Spleen (tissue), 11 donors: Measurements from ENCODE around the gene PGM3. TPM values are rescaled to one million over a fixed set of nuclear protein-coding genes. Genes with fewer than 3 reads are reported as not detected.

Experiments
- DNase-seq: peaks from one replicate; pipeline ENCODE4 v3.0.0-alpha.2; 2020
- H3K27ac ChIP-seq, 8 donors: fragments of 200-600 bp; sonication (generic) in 7 of 8; 1 replicate in 4 of 8; 2 replicates in 4 of 8; pipeline versions ENCODE4 v1.5.0 to v1.8.0; 2016 to 2021; ENCODE audit warnings: inconsistent platforms in 4 of 8, mild to moderate bottlenecking in 4 of 8, moderate library complexity in 1 of 8
- H3K27me3 ChIP-seq, 7 donors: fragments of 200-600 bp; sonication (generic) in 6 of 7; replicated peaks in 1 of 7; 1 replicate in 4 of 7; 2 replicates in 3 of 7; pipeline versions ENCODE4 v1.5.0 to v1.8.0; 2016 to 2021; ENCODE audit warnings: inconsistent platforms in 3 of 7, mild to moderate bottlenecking in 1 of 7
- H3K36me3 ChIP-seq, 6 donors: fragments of 200-600 bp; sonication (generic) in 5 of 6; 1 replicate in 4 of 6; 2 replicates in 2 of 6; pipeline versions ENCODE4 v1.5.0 to v1.8.0; 2016 to 2021; ENCODE audit warnings: inconsistent platforms in 2 of 6
- H3K4me1 ChIP-seq, 6 donors: fragments of 200-600 bp; sonication (generic) in 5 of 6; 1 replicate in 3 of 6; 2 replicates in 3 of 6; pipeline versions ENCODE4 v1.5.0 to v1.8.0; 2016 to 2021; ENCODE audit warnings: inconsistent platforms in 3 of 6
- H3K4me3 ChIP-seq, 8 donors: fragments of 200-600 bp; sonication (generic) in 7 of 8; 1 replicate in 4 of 8; 2 replicates in 4 of 8; pipeline versions ENCODE4 v1.5.0 to v1.8.0; 2016 to 2021; ENCODE audit warnings: inconsistent platforms in 4 of 8, mild to moderate bottlenecking in 4 of 8, moderate library complexity in 2 of 8
- H3K9me3 ChIP-seq, 8 donors: fragments of 200-600 bp; sonication (generic) in 7 of 8; 1 replicate in 4 of 8; 2 replicates in 4 of 8; pipeline versions ENCODE4 v1.5.0 to v1.8.0; 2016 to 2021; ENCODE audit warnings: inconsistent platforms in 4 of 8
- POLR2A ChIP-seq, 3 donors: fragments of 450-650 bp; IDR thresholded peaks; one replicate each; pipeline ENCODE4 v1.5.1; 2017; ENCODE audit warnings: antibody characterized with exemption in 3 of 3, mild to moderate bottlenecking in 1 of 3
- POLR2AphosphoS5 ChIP-seq, 3 donors: sonication (generic); formaldehyde crosslinking; IDR thresholded peaks; one replicate each; pipeline ENCODE4 v1.5.1; 2017; ENCODE audit warnings: antibody characterized with exemption in 3 of 3
- whole genome bisulfite sequencing, 5 donors: extraction: QIAGEN DNeasy Blood & Tissue Kit in 3 of 5; methylation state at CpG; one replicate each; pipeline versions ENCODE4 v1.1.5 to v1.1.7; 2013 to 2018; 5-methylcytosine and 5-hydroxymethylcytosine counted together
- intact Hi-C: fragments of 100-400 bp; cut with DNase I; formaldehyde crosslinking; loops from one replicate; pipeline ENCODE4 v1.15.0; 2023; ENCODE audit warnings: low total_unique reads
- polyA plus RNA-seq, 3 donors: library from polyadenylated mRNA; stranded (reverse); fragments of 200-250 nt; gene quantifications; one replicate each; pipeline ENCODE4 v1.2.1, GENCODE V29; 2013
- total RNA-seq, 7 donors: library from RNA; depleted of rRNA in 3 of 7; stranded (reverse); fragments of >200 nt in 3 of 7; fragmentation: NEBNext Ultra II Directional in 4 of 7; extraction: Animal tissue kit (Norgen Biotek cat#: 25700) in 4 of 7; gene quantifications; one replicate each; pipeline versions ENCODE4 v1.1.0 to v1.2.1, GENCODE V29; 2016 to 2021
- TF ChIP-seq, protein P1 (sequence below), 11 experiments: fragments of 200-600 bp in 7 of 11; fragments of 450-650 bp in 4 of 11; sonication (generic) in 4 of 11; IDR thresholded peaks in 8 of 11; conservative IDR thresholded peaks in 3 of 11; 1 replicate in 7 of 11; 2 replicates in 4 of 11; pipeline versions ENCODE4 v1.4.0 to v1.8.0; 2016 to 2021; ENCODE audit warnings: antibody characterized with exemption in 11 of 11, inconsistent platforms in 4 of 11, mild to moderate bottlenecking in 1 of 11
- donor health status: healthy with polysubstance abuse.
- donor health status: DM: no; HTN: no; CAD: no; lungs with moderate emphysema.
- donor health status: DM: no; HTN: no; CAD: no.
- donor health status: Bipolar disorder and iron deficiency.
- donor health status: healthy.
- donor health status: DM: no; HTN: no; CAD: no.
- donor health status: DM: yes; HTN: yes; CAD: no.

PGM3 gene
- total and polyA plus RNA-seq, 10 donors: 3.5 to 32.9 (median 22.9) TPM

DNA sequence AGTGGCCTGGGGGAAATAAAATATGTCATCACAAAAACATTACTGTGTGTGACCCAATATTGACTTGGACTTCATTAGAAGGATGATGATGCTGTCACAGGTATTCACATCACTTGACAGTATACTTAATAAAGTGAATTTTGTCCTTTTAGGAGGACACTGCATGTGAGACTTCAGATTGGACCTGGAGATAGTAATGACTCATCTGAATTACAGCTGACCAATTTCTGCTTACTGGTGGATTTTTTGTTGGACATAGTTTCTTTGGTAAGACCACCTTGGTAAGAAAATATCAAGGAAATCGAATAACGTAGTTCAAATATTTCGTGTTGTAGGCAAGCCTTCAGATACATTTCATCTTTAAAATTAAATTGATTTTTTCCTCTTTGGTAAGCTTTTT is 68.5 kb downstream of the PGM3 start:
- H3K27ac ChIP-seq: no peak overlapping the region
- WGBS, 5 donors: 95 to 100% (median 96%) methylated on average over 3 of the region's 3 CpGs
- no peak overlapping the region for H3K4me3 ChIP-seq
- no peak for TF ChIP-seq POLR2A (IDR thresholded peaks at IDR 0.05)
- TF ChIP-seq, protein P1, sequence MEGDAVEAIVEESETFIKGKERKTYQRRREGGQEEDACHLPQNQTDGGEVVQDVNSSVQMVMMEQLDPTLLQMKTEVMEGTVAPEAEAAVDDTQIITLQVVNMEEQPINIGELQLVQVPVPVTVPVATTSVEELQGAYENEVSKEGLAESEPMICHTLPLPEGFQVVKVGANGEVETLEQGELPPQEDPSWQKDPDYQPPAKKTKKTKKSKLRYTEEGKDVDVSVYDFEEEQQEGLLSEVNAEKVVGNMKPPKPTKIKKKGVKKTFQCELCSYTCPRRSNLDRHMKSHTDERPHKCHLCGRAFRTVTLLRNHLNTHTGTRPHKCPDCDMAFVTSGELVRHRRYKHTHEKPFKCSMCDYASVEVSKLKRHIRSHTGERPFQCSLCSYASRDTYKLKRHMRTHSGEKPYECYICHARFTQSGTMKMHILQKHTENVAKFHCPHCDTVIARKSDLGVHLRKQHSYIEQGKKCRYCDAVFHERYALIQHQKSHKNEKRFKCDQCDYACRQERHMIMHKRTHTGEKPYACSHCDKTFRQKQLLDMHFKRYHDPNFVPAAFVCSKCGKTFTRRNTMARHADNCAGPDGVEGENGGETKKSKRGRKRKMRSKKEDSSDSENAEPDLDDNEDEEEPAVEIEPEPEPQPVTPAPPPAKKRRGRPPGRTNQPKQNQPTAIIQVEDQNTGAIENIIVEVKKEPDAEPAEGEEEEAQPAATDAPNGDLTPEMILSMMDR (IDR thresholded peaks at IDR 0.05 in 8 of 11, conservative IDR thresholded peaks at IDR 0.05 in 3 of 11): no peak
- TF ChIP-seq POLR2AphosphoS5 (IDR thresholded peaks at IDR 0.05): no peak
- no peaks in the 10 kb centered on the region for H3K9me3 ChIP-seq
- intact Hi-C loops: no loop called here
- no peaks in the 10 kb centered on the region for H3K27me3 ChIP-seq
- H3K4me1 ChIP-seq: no peaks in the 10 kb centered on the region
- no peak for DNase-seq
- peaks cover 0 to 100% (median 67%) of the 10 kb centered on the region in 6 donors for H3K36me3 ChIP-seq

DNA sequence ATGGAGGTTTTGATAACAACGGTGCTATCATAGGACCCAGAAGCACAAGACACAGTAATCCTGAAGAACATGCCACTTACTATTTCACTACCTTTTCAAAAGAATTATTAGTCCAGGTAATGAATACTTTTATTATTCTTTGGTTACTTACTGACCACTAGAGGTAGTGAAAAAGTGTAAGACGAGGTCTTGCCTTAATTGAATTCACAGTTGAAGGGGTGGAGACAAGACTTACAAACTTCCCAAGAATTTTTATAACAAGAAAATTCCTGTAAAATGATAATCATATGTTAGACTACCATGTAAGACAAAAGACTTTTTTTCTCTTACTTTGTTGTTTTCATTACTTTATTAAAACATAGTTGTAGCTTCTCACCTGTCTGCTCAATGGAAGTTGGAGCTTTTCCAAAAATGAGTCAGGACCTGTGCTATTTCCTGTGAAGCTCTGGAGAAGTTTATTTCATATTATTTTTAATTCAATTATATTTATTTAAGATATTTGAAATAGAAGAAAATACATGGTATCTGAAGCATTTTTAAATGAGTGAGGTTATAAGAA is 73.2 kb downstream of the PGM3 start:
- peaks cover 0 to 74% (median 29%) of the 10 kb centered on the region in 6 donors for H3K36me3 ChIP-seq
- intact Hi-C loops: no loop called here
- TF ChIP-seq POLR2A (IDR thresholded peaks at IDR 0.05) (no peak), POLR2AphosphoS5 (IDR thresholded peaks at IDR 0.05) (no peak)
- TF ChIP-seq, protein P1 (IDR thresholded peaks at IDR 0.05 in 8 of 11, conservative IDR thresholded peaks at IDR 0.05 in 3 of 11): no peak

DNA sequence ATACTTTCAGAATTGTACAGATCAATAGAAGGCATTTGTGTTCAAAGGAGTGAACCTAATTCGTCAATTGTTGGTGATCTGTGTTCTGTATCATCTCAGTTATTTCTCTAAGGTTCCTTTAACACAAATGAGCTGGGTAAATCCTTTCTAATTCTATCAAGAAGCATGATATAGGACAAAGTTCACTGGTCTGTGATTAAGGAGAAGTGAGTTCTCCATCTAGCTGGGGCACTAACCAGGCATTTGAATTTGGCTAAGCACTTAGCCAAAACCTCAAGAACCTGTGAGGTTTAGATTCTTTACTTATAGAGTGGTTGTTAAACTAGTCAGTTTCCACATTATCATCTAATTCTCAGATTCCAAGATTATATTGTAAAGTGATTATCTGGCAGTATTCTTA is 75.3 kb downstream of the PGM3 start:
- intact Hi-C loops: no loop called here
- H3K36me3 ChIP-seq: peaks cover 0 to 70% (median 17%) of the 10 kb centered on the region in 6 donors

More for the DNA sequence above, 73.2 kb downstream of the PGM3 start:
- no peaks in the 10 kb centered on the region for H3K9me3 ChIP-seq
- no peak overlapping the region for H3K27ac ChIP-seq
- 92 to 100% (median 98%) methylated on average over 2 of the region's 2 CpGs for whole genome bisulfite sequencing, 5 donors
- H3K4me1 ChIP-seq: no peaks in the 10 kb centered on the region
- no peaks in the 10 kb centered on the region for H3K27me3 ChIP-seq
- no peak overlapping the region for H3K4me3 ChIP-seq
- DNase-seq: no peak

More for the DNA sequence above, 75.3 kb downstream of the PGM3 start:
- no peak for TF ChIP-seq POLR2AphosphoS5 (IDR thresholded peaks at IDR 0.05)
- no peak for TF ChIP-seq POLR2A (IDR thresholded peaks at IDR 0.05)
- TF ChIP-seq, protein P1 (IDR thresholded peaks at IDR 0.05 in 8 of 11, conservative IDR thresholded peaks at IDR 0.05 in 3 of 11): no peak
- no peak overlapping the region for H3K4me3 ChIP-seq
- WGBS, 5 donors: 86 to 100% (median 93%) methylated on average over 1 of the region's 1 CpG
- no peaks in the 10 kb centered on the region for H3K9me3 ChIP-seq
- no peak for DNase-seq
- no peaks in the 10 kb centered on the region for H3K4me1 ChIP-seq
- H3K27ac ChIP-seq: no peak overlapping the region
- no peaks in the 10 kb centered on the region for H3K27me3 ChIP-seq

Other genes with a start within 250 kb of the PGM3 start
- gene UBE3D, start 127.4 kb downstream of the PGM3 start, total RNA-seq: 10 to 100 TPM in 3 of 7 donors, 1 to 10 TPM in 4; 6.1 to 20.6 (median 8.8) TPM
- 1 to 10 TPM; 3.8 to 5.8 (median 5.1) TPM for gene UBE3D, start 127.4 kb downstream of the PGM3 start, polyA plus RNA-seq
- gene DOP1A, start 125.6 kb downstream of the PGM3 start, total RNA-seq: 10 to 100 TPM; 23.0 to 47.6 (median 30.3) TPM
- 1 to 10 TPM; 4.8 to 6.3 (median 4.9) TPM for gene DOP1A, start 125.6 kb downstream of the PGM3 start, polyA plus RNA-seq
- gene RWDD2A, start 92 bp upstream of the PGM3 start, total RNA-seq: 1 to 10 TPM; 1.9 to 4.2 (median 3.8) TPM
- 1 to 10 TPM; 2.1 to 2.5 (median 2.1) TPM for gene RWDD2A, start 92 bp upstream of the PGM3 start, polyA plus RNA-seq
- gene ME1, start 237.8 kb upstream of the PGM3 start, total RNA-seq: 10 to 100 TPM in 4 of 7 donors, 1 to 10 TPM in 3; 7.5 to 19.4 (median 12.8) TPM
- gene ME1, start 237.8 kb upstream of the PGM3 start, polyA plus RNA-seq: 1 to 10 TPM; 1.8 to 6.2 (median 2.4) TPM